Testis (tissue), 2 donors: ENCODE results near the gene VWA5B1.

Source experiments
- CTCF ChIP-seq, 3 experiments: fragments of 450-650 bp in 2 of 3; fragments of 200-600 bp in 1 of 3; sonication (generic) in 1 of 3; IDR thresholded peaks; one replicate each; pipeline ENCODE4 v1.5.1; 2016 to 2019; ENCODE audit warnings: antibody characterized with exemption in 3 of 3, mild to moderate bottlenecking in 2 of 3, moderate library complexity in 1 of 3
- POLR2A ChIP-seq: fragments of 450-650 bp; IDR thresholded peaks from one replicate; pipeline ENCODE4 v1.6.1; 2017; ENCODE audit warnings: antibody characterized with exemption, mild to moderate bottlenecking, moderate library complexity

- TF ChIP-seq POLR2A: no peak
- no peak for TF ChIP-seq CTCF (IDR thresholded peaks at IDR 0.05)
These were observed 113.8 kb downstream of the VWA5B1 start for GRCh38 chr1:20404466-20404865.
